Subcutaneous abdominal adipose tissue (tissue), 5 donors: ENCODE measurements around the gene ENTPD2.

Experiments
- H3K27ac ChIP-seq: one replicate; pipeline ENCODE4 v1.7.0; 2013; ENCODE audit warnings: low read depth, mild to moderate bottlenecking, inconsistent platforms, low read length, moderate library complexity
- H3K27me3 ChIP-seq, 5 donors: one replicate each; pipeline ENCODE4 v1.7.0; 2013; ENCODE audit warnings: low read length in 5 of 5, inconsistent platforms in 1 of 5; ENCODE audit not compliant: control insufficient read depth in 5 of 5, insufficient read depth in 4 of 5
- H3K36me3 ChIP-seq, 5 donors: one replicate each; pipeline ENCODE4 v1.7.0; 2013; ENCODE audit warnings: low read length in 5 of 5; ENCODE audit not compliant: control insufficient read depth in 5 of 5, insufficient read depth in 5 of 5
- H3K4me1 ChIP-seq, 5 donors: one replicate each; pipeline ENCODE4 v1.7.0; 2013; ENCODE audit warnings: low read length in 5 of 5, mild to moderate bottlenecking in 3 of 5, moderate library complexity in 1 of 5; ENCODE audit not compliant: control insufficient read depth in 5 of 5, insufficient read depth in 5 of 5
- H3K4me3 ChIP-seq, 5 donors: one replicate each; pipeline ENCODE4 v1.7.0; 2013; ENCODE audit warnings: low read length in 5 of 5, low read depth in 1 of 5
- H3K9ac ChIP-seq, 5 donors: one replicate each; pipeline ENCODE4 v1.7.0; 2013; ENCODE audit warnings: low read length in 5 of 5, mild to moderate bottlenecking in 4 of 5, moderate library complexity in 3 of 5
- H3K9me3 ChIP-seq, 5 donors: one replicate each; pipeline ENCODE4 v1.7.0; 2013; ENCODE audit warnings: low read length in 5 of 5; ENCODE audit not compliant: control insufficient read depth in 5 of 5
- donor health status: healthy.
- donor health status: healthy.
- donor health status: healthy.
- donor health status: healthy.
- donor health status: healthy.

ENTPD2 gene

GRCh38 chr9:137087409-137087925, 33.6 kb upstream of the ENTPD2 start:
- H3K36me3 ChIP-seq = peaks cover 0 to 44% (median 27%) of the 10 kb centered on the region in 5 donors
- peak overlapping the region; percentile 72 to 78 (median 77) for H3K4me3 ChIP-seq

GRCh38 chr9:137086531-137087408, 32.9 kb upstream of the ENTPD2 start, which contains the start of gene MAN1B1:
TSS of gene MAN1B1 (plus strand) at chr9:137086985. CDS start at chr9:137087000, 15 bp downstream.
- Histone ChIP-seq H3K9me3 (no peaks in the 10 kb centered on the region), H3K36me3 (peaks cover 0 to 44% (median 30%) of the 10 kb centered on the region in 5 donors), H3K9ac (peak within 1 kb of the TSS; percentile 63 to 87 (median 77)), H3K4me1 (peaks cover 2 to 32% (median 27%) of the 10 kb centered on the region in 5 donors), H3K4me3 (peak within 1 kb of the TSS; percentile 72 to 78 (median 77)), H3K27me3 (no peaks in the 10 kb centered on the region), H3K27ac (peak within 1 kb of the TSS; percentile 72)

More at GRCh38 chr9:137087409-137087925, 33.6 kb upstream of the ENTPD2 start:
- Histone ChIP-seq H3K27ac (peak overlapping the region; percentile 72), H3K4me1 (peaks cover 2 to 32% (median 27%) of the 10 kb centered on the region in 5 donors), H3K9me3 (no peaks in the 10 kb centered on the region), H3K27me3 (no peaks in the 10 kb centered on the region), H3K9ac (peak overlapping the region; percentile 63 to 87 (median 77))

- H3K27ac ChIP-seq = peak overlapping the region; percentile 72
- H3K27me3 ChIP-seq = no peaks in the 10 kb centered on the region
- peaks cover 2 to 32% (median 27%) of the 10 kb centered on the region in 5 donors for H3K4me1 ChIP-seq
- H3K9me3 ChIP-seq = no peaks in the 10 kb centered on the region
- H3K4me3 ChIP-seq = peak overlapping the region; percentile 48 to 78 (median 75)
- peak overlapping the region in 4 of 5 donors; percentile 26 to 85 (median 70) for H3K9ac ChIP-seq
- peaks cover 0 to 43% (median 31%) of the 10 kb centered on the region in 5 donors for H3K36me3 ChIP-seq
Observed at GRCh38 chr9:137085920-137086530, 32.2 kb upstream of the ENTPD2 start.

- Histone ChIP-seq H3K9ac (no peak overlapping the region), H3K27me3 (no peaks in the 10 kb centered on the region), H3K36me3 (peaks cover 0 to 45% (median 36%) of the 10 kb centered on the region in 5 donors), H3K27ac (peak overlapping the region; percentile 37), H3K4me3 (no peak overlapping the region), H3K9me3 (no peaks in the 10 kb centered on the region), H3K4me1 (peaks cover 2 to 34% (median 27%) of the 10 kb centered on the region in 5 donors)
Observed at GRCh38 chr9:137084526-137084925, 30.7 kb upstream of the ENTPD2 start.

- no peaks in the 10 kb centered on the region for H3K9me3 ChIP-seq
- peaks cover 2 to 41% (median 29%) of the 10 kb centered on the region in 5 donors for H3K4me1 ChIP-seq
- no peaks in the 10 kb centered on the region for H3K27me3 ChIP-seq
- peaks cover 0 to 43% (median 34%) of the 10 kb centered on the region in 5 donors for H3K36me3 ChIP-seq
- no peak overlapping the region for H3K4me3 ChIP-seq
- H3K27ac ChIP-seq = peak overlapping the region; percentile 37
- peak overlapping the region in 1 of 5 donors; percentile 41 for H3K9ac ChIP-seq
Observed at GRCh38 chr9:137083394-137084004, 29.6 kb upstream of the ENTPD2 start.

GRCh38 chr9:137082925-137083290, 29.0 kb upstream of the ENTPD2 start:
- Histone ChIP-seq H3K36me3 (peaks cover 0 to 43% (median 34%) of the 10 kb centered on the region in 5 donors), H3K27me3 (no peaks in the 10 kb centered on the region), H3K9me3 (no peaks in the 10 kb centered on the region), H3K9ac (no peak overlapping the region), H3K4me3 (no peak overlapping the region), H3K4me1 (peaks cover 2 to 45% (median 35%) of the 10 kb centered on the region in 5 donors), H3K27ac (peak overlapping the region; percentile 30)

- H3K36me3 ChIP-seq = peaks cover 0 to 43% (median 34%) of the 10 kb centered on the region in 5 donors
- H3K9ac ChIP-seq = no peak overlapping the region
- no peak overlapping the region for H3K4me3 ChIP-seq
- no peaks in the 10 kb centered on the region for H3K9me3 ChIP-seq
- peaks cover under 1 to 43% (median 32%) of the 10 kb centered on the region in 5 donors for H3K4me1 ChIP-seq
- peak overlapping the region; percentile 30 for H3K27ac ChIP-seq
- no peaks in the 10 kb centered on the region for H3K27me3 ChIP-seq
Observed at GRCh38 chr9:137082222-137082924, 28.5 kb upstream of the ENTPD2 start.

GRCh38 chr9:137080260-137081122, 26.6 kb upstream of the ENTPD2 start:
- H3K27me3 ChIP-seq = no peaks in the 10 kb centered on the region
- no peaks in the 10 kb centered on the region for H3K9me3 ChIP-seq
- no peak overlapping the region for H3K9ac ChIP-seq
- H3K27ac ChIP-seq = no peak overlapping the region
- H3K36me3 ChIP-seq = peaks cover 0 to 43% (median 34%) of the 10 kb centered on the region in 5 donors
- H3K4me3 ChIP-seq = no peak overlapping the region
- H3K4me1 ChIP-seq = peaks cover 0 to 31% (median 24%) of the 10 kb centered on the region in 5 donors
